ENCODE results near the gene TEX47.

DNA sequence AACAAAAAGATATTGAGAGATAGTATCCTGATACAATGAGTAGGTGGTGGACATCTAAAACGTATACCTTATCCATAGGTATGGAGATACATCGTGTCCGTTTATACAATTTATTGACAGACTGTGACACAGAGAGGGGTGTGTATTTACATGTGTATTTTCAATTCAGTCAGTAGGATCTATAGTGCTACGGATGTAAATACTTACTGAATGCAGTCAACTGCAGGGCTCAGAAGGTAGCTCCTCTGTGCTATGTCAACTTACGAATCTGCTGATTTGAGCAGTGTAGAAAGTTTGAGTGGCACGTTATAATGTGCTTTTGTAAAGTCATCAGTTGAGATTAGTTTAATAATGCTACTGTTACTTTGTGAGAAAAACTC is 35.4 kb downstream of the TEX47 start:
- no peak for TF ChIP-seq SNAI2 (CRISPR knock-in tag; IDR thresholded peaks at IDR 0.05)
- TF ChIP-seq ARNTL (CRISPR knock-in tag; IDR thresholded peaks at IDR 0.05; ENCODE audit: borderline replicate concordance, low read depth) = no peak
- no peak for TF ChIP-seq ZC3H10 (CRISPR knock-in tag; IDR thresholded peaks at IDR 0.05)
- no peak for TF ChIP-seq RARB (CRISPR knock-in tag; IDR thresholded peaks at IDR 0.05)
- TF ChIP-seq BACH2 (CRISPR knock-in tag; IDR thresholded peaks at IDR 0.05; ENCODE audit: borderline replicate concordance) = no peak
- TF ChIP-seq CSDC2 (CRISPR knock-in tag; IDR thresholded peaks at IDR 0.05) = no peak

All from SK-N-SH treated with all-trans-retinoic acid at 6 μM for 48 hours (cell line).